HepG2 (cell line): ENCODE data around the gene DENND4A. TPM values are rescaled to one million over a fixed set of nuclear protein-coding genes. Genes with fewer than 3 reads are reported as not detected.

Experiments used
- ATAC-seq: fragments of 200-7000 bp; cut with Tn5 transposase; 3 replicates; pipeline ENCODE4 v1.9.1; 2020; ENCODE audit warnings: mild to moderate bottlenecking, moderate library complexity
- BruUV-seq: library from RNA; stranded (reverse); fragments of 400-500 nt; replicated peaks from 2 replicates; lab custom pipeline; 2021; lab: Mats Ljungman, UMichigan
- CTCF ChIA-PET: fragments of 300-600 bp; formaldehyde crosslinking; extraction: SDS; loops from one replicate; lab custom pipeline; 2021; ENCODE audit warnings: low total read pairs, inconsistent platforms, low intra/inter-chr PET ratio; lab: Yijun Ruan, JAX
- POLR2A ChIA-PET: fragments of 350-600 bp; sonication (Branson Sonifier 250); formaldehyde crosslinking; loops from one replicate; lab custom pipeline; 2020; ENCODE audit warnings: antibody characterized with exemption, inconsistent platforms; lab: Yijun Ruan, JAX
- DNase-seq: peaks from one replicate; pipeline ENCODE4 v3.0.0-alpha.2; 2015; ENCODE audit warnings: low spot score
- FAIRE-seq: peaks from 3 replicates; lab custom pipeline; 2011; peaks lifted over from hg19 to GRCh38; lab: Jason Lieb, UNC
- H2AFZ ChIP-seq: one replicate; pipeline ENCODE4 v1.6.1; 2011; ENCODE audit warnings: low read length, inconsistent platforms
- H3K27ac ChIP-seq: fragments of 300-600 bp; 3 replicates; pipeline ENCODE4 v1.8.0; 2011; ENCODE audit warnings: mixed run types, mild to moderate bottlenecking, mixed read lengths, low read length, inconsistent platforms; ENCODE audit not compliant: insufficient read depth; ENCODE audit errors: extremely low read length
- H3K27me3 ChIP-seq, 2 experiments: fragments of 200-600 bp in 1 of 2; 2 replicates in 1 of 2; 3 replicates in 1 of 2; pipeline versions ENCODE4 v1.6.0 to v1.8.0; 2011; ENCODE audit warnings: low read length in 2 of 2, mild to moderate bottlenecking in 2 of 2, moderate library complexity in 2 of 2, inconsistent platforms in 1 of 2; ENCODE audit not compliant: insufficient read depth in 2 of 2, control insufficient read depth in 1 of 2
- H3K36me3 ChIP-seq, 2 experiments: fragments of 200-600 bp in 1 of 2; replicated peaks in 1 of 2; 2 replicates in 1 of 2; 3 replicates in 1 of 2; pipeline versions ENCODE4 v1.5.1 to v1.8.0; 2011; ENCODE audit warnings: low read length in 2 of 2, inconsistent platforms in 1 of 2; ENCODE audit not compliant: insufficient read depth in 2 of 2, control insufficient read depth in 1 of 2
- H3K4me1 ChIP-seq: 2 replicates; pipeline ENCODE4 v1.5.1; 2012; ENCODE audit warnings: low read length, inconsistent platforms; ENCODE audit not compliant: insufficient read depth
- H3K4me2 ChIP-seq: 2 replicates; pipeline ENCODE4 v1.6.0; 2011; ENCODE audit warnings: low read depth, low read length, inconsistent platforms
- H3K4me3 ChIP-seq, 3 experiments: fragments of 200-600 bp in 1 of 3; sonication (generic), shearing (Covaris generic) in 1 of 3; replicated peaks in 1 of 3; 2 replicates each; pipeline ENCODE4 v1.5.1; 2011 to 2016; ENCODE audit warnings: low read length in 3 of 3, inconsistent platforms in 2 of 3, low read depth in 2 of 3, mild to moderate bottlenecking in 2 of 3, control low read depth in 1 of 3, mixed read lengths in 1 of 3; ENCODE audit not compliant: insufficient read depth in 1 of 3
- H3K79me2 ChIP-seq: one replicate; pipeline ENCODE4 v1.6.1; 2011; ENCODE audit warnings: low read length, inconsistent platforms; ENCODE audit not compliant: insufficient read depth
- H3K9ac ChIP-seq: 2 replicates; pipeline ENCODE4 v1.6.0; 2011; ENCODE audit warnings: mild to moderate bottlenecking, low read depth, low read length, inconsistent platforms; ENCODE audit not compliant: insufficient read depth
- H3K9me3 ChIP-seq: 2 replicates; pipeline ENCODE4 v1.5.1; 2012; ENCODE audit warnings: mild to moderate bottlenecking, low read length
- H4K20me1 ChIP-seq: 2 replicates; pipeline ENCODE4 v1.6.0; 2011; ENCODE audit warnings: inconsistent platforms, mild to moderate bottlenecking, low read length, moderate library complexity; ENCODE audit not compliant: insufficient read depth
- ATM ChIP-seq: fragments of 450-650 bp; IDR thresholded peaks from 2 replicates; pipeline ENCODE4 v1.7.1; 2017; ENCODE audit warnings: mild to moderate bottlenecking, borderline replicate concordance
- GATAD2A ChIP-seq: IDR thresholded peaks from 2 replicates; pipeline ENCODE4 v1.6.1; 2016
- KDM5B ChIP-seq: sonication (generic); formaldehyde crosslinking; IDR thresholded peaks from 2 replicates; pipeline ENCODE4 v1.4.0; 2020; ENCODE audit warnings: missing genetic modification reagents, mild to moderate bottlenecking, borderline replicate concordance
- NKX3-1 ChIP-seq: sonication (generic); formaldehyde crosslinking; IDR thresholded peaks from 2 replicates; pipeline ENCODE4 v1.5.0; 2020; ENCODE audit warnings: missing genetic modification reagents
- PHB2 ChIP-seq: fragments of 450-650 bp; IDR thresholded peaks from 2 replicates; pipeline ENCODE4 v1.6.1; 2018; ENCODE audit not compliant: partially characterized antibody
- ZNF563 ChIP-seq: sonication (generic); formaldehyde crosslinking; IDR thresholded peaks from 2 replicates; pipeline ENCODE4 v1.8.0; 2022; ENCODE audit warnings: mild to moderate bottlenecking, moderate library complexity, missing genetic modification reagents
- ZNF713 ChIP-seq: sonication (generic); formaldehyde crosslinking; IDR thresholded peaks from 2 replicates; pipeline ENCODE4 v1.4.0; 2020; ENCODE audit warnings: mild to moderate bottlenecking, missing genetic modification reagents
- ZNF724P ChIP-seq: sonication (generic); formaldehyde crosslinking; IDR thresholded peaks from 2 replicates; pipeline ENCODE4 v1.8.0; 2022; ENCODE audit warnings: missing genetic modification reagents, borderline replicate concordance
- ZNF816 ChIP-seq: sonication (generic); formaldehyde crosslinking; IDR thresholded peaks from 2 replicates; pipeline ENCODE4 v1.8.0; 2022; ENCODE audit warnings: missing genetic modification reagents, mild to moderate bottlenecking, borderline replicate concordance
- WGBS: methylation state at CpG from one replicate; pipeline ENCODE4 v1.1.6; 2017; ENCODE audit warnings: low lambda C conversion rate; 5-methylcytosine and 5-hydroxymethylcytosine counted together
- in situ Hi-C: cut with HindIII; loops from 2 replicates; pipeline ENCODE4 v1.10.0; 2017; ENCODE audit warnings: low pct_unique_long_range_greater_than_20kb; ENCODE audit not compliant: extremely low pct_ligation_motif_present
- intact Hi-C: fragments of 100-400 bp; cut with micrococcal nuclease; formaldehyde crosslinking; loops from one replicate; pipeline ENCODE4 v1.10.0; 2022; ENCODE audit not compliant: unreplicated experiment
- polyA plus RNA-seq, 8 experiments: library from polyadenylated mRNA; depleted of rRNA in 3 of 8; stranded (reverse) in 7 of 8; unstranded in 1 of 8; fragments of >200 nt; fragmentation: Illumina TruSeq in 4 of 8; extraction: Trizol in 4 of 8; gene quantifications; 2 replicates each; pipeline versions ENCODE4 v1.2.1 to v1.2.3, GENCODE V29; 2011 to 2016; ENCODE audit warnings: low read depth in 4 of 8, missing spikeins in 1 of 8, mixed read lengths in 1 of 8; ENCODE audit not compliant: insufficient read depth in 1 of 8
- total RNA-seq, 5 experiments: library from RNA; depleted of rRNA; stranded (reverse); fragments of >200 nt; fragmentation: Illumina TruSeq; extraction: Trizol; gene quantifications; 2 replicates each; pipeline ENCODE4 v1.2.3, GENCODE V29; 2016; ENCODE audit warnings: low read depth in 1 of 5
- TF ChIP-seq, protein P1 (sequence below): sonication (generic); formaldehyde crosslinking; IDR thresholded peaks from 2 replicates; pipeline ENCODE4 v1.4.0; 2020; ENCODE audit warnings: missing genetic modification reagents
- TF ChIP-seq, protein P2 (sequence below): sonication (generic); IDR thresholded peaks from 2 replicates; pipeline ENCODE4 v1.6.1; 2016; ENCODE audit warnings: low read depth, borderline replicate concordance

The DENND4A gene
- total and polyA plus RNA-seq, 2 of the 13 experiments (the other 11 are each of a cell fraction or from before 2014, with no cell fraction given), result 13.2 to 18.6 TPM

GRCh38 chr15:65767264-65767595, 24.9 kb downstream of the DENND4A start:
- Histone ChIP-seq H3K79me2 (peaks cover 85% of the 10 kb centered on the region), H3K9ac (no peak overlapping the region), H3K4me2 (peak overlapping the region; percentile 30; the same call in 1 of the 2 replicates), H4K20me1 (peaks cover 8% of the 10 kb centered on the region), H3K27me3 (no peaks in the 10 kb centered on the region), H3K4me1 (peaks cover 20% of the 10 kb centered on the region), H3K36me3 (no peaks in the 10 kb centered on the region; a peak in 1 of 5 replicates), H3K27ac (peak overlapping the region; percentile 28), H3K9me3 (no peaks in the 10 kb centered on the region), H3K4me3 (no peak overlapping the region), H2AFZ (no peak overlapping the region)
- TF ChIP-seq PHB2 (no peak), ZNF816 (0 out of 2 replicates have a peak, but pooled peaks have one; percentile 40)
- intact Hi-C loops (no loop called here), in situ Hi-C loops (no loop called here)
- BruUV-seq, result no TSS peak
- ChIA-PET POLR2A (interaction anchor here (1.2 to 1.4 kb wide), 2 partner anchors 21 to 66 kb away, joined by 3 to 4 read pairs; no protein-coding TSS in a partner anchor), CTCF (no interaction called here)
- DNase-seq (no peak), ATAC-seq (no peak), FAIRE-seq (no peak)

DNA sequence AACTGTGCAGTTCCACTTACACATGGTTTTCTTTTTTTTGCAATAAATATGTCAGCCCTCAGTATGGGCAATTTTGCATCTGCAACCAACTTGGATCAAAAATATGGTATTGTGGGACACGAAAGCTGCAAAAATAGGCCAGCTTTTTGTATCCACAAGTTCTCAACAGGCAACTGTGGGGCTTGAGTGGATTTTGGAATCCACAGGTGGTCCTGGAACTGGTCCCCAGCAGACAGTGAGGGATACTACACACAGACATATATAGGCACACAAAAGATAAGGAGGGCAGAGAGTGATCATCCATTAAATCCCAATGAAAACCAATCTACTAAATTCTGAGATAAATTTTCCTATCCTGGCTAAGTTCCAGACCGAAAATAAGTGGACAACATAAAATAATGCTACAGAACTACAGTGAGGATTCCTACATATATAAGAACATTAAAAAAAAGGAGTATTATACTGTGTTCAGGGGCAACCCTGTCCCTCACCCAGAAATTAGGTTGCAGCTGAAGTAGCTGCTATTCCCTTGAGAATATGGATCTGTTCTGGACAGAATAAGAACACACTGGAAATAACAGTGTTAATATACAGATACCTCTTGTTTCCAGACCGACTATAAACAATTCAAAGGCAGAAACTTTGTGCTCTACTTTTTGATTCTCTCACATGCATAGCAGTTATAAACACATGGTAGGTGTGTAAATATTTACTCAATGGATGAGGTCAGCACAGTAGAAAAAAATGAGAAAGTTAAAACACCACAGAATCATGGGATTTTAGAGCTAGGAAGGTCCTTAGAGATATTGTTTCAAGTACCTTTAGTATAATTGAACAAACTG, 25.4 kb downstream of the DENND4A start:
- ATAC-seq (peak; percentile 58; the same call in 2 of the 3 replicates), DNase-seq (peak; percentile 43), FAIRE-seq (no peak)
- Histone ChIP-seq H2AFZ (no peak overlapping the region), H3K27ac (peak overlapping the region; percentile 28), H3K79me2 (peaks cover 84% of the 10 kb centered on the region), H3K4me2 (peak overlapping the region; percentile 30; the same call in 1 of the 2 replicates), H3K4me1 (peaks cover 24% of the 10 kb centered on the region), H3K27me3 (no peaks in the 10 kb centered on the region), H3K9ac (no peak overlapping the region), H3K9me3 (no peaks in the 10 kb centered on the region), H4K20me1 (peaks cover 3% of the 10 kb centered on the region), H3K4me3 (no peak overlapping the region), H3K36me3 (no peaks in the 10 kb centered on the region; a peak in 1 of 5 replicates)
- 68% methylated on average over 3 of the region's 3 CpGs for WGBS
- in situ Hi-C loops, result no loop called here
- intact Hi-C loops, result no loop called here
- ChIA-PET POLR2A (interaction anchor here (1.2 to 1.4 kb wide), 2 partner anchors 21 to 66 kb away, joined by 3 to 4 read pairs; no protein-coding TSS in a partner anchor), CTCF (no interaction called here)
- no TSS peak for BruUV-seq
- no peak for TF ChIP-seq ZNF713 (CRISPR knock-in tag)
- 0 out of 2 replicates have a peak, but pooled peaks have one; percentile 29 for TF ChIP-seq GATAD2A (CRISPR knock-in tag)
- TF ChIP-seq KDM5B (CRISPR knock-in tag), result no peak
- TF ChIP-seq ZNF563 (CRISPR knock-in tag), result no peak
- TF ChIP-seq, protein P1, sequence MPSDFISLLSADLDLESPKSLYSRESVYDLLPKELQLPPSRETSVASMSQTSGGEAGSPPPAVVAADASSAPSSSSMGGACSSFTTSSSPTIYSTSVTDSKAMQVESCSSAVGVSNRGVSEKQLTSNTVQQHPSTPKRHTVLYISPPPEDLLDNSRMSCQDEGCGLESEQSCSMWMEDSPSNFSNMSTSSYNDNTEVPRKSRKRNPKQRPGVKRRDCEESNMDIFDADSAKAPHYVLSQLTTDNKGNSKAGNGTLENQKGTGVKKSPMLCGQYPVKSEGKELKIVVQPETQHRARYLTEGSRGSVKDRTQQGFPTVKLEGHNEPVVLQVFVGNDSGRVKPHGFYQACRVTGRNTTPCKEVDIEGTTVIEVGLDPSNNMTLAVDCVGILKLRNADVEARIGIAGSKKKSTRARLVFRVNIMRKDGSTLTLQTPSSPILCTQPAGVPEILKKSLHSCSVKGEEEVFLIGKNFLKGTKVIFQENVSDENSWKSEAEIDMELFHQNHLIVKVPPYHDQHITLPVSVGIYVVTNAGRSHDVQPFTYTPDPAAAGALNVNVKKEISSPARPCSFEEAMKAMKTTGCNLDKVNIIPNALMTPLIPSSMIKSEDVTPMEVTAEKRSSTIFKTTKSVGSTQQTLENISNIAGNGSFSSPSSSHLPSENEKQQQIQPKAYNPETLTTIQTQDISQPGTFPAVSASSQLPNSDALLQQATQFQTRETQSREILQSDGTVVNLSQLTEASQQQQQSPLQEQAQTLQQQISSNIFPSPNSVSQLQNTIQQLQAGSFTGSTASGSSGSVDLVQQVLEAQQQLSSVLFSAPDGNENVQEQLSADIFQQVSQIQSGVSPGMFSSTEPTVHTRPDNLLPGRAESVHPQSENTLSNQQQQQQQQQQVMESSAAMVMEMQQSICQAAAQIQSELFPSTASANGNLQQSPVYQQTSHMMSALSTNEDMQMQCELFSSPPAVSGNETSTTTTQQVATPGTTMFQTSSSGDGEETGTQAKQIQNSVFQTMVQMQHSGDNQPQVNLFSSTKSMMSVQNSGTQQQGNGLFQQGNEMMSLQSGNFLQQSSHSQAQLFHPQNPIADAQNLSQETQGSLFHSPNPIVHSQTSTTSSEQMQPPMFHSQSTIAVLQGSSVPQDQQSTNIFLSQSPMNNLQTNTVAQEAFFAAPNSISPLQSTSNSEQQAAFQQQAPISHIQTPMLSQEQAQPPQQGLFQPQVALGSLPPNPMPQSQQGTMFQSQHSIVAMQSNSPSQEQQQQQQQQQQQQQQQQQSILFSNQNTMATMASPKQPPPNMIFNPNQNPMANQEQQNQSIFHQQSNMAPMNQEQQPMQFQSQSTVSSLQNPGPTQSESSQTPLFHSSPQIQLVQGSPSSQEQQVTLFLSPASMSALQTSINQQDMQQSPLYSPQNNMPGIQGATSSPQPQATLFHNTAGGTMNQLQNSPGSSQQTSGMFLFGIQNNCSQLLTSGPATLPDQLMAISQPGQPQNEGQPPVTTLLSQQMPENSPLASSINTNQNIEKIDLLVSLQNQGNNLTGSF (CRISPR knock-in tag), result no peak
- TF ChIP-seq ZNF724P (CRISPR knock-in tag), result no peak
- TF ChIP-seq NKX3-1 (CRISPR knock-in tag), result no peak
- TF ChIP-seq, protein P2, sequence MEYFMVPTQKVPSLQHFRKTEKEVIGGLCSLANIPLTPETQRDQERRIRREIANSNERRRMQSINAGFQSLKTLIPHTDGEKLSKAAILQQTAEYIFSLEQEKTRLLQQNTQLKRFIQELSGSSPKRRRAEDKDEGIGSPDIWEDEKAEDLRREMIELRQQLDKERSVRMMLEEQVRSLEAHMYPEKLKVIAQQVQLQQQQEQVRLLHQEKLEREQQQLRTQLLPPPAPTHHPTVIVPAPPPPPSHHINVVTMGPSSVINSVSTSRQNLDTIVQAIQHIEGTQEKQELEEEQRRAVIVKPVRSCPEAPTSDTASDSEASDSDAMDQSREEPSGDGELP, result peak; percentile 50; the same call in 1 of the 2 replicates
- TF ChIP-seq ATM, result no peak
